22Rv1 (cell line): ENCODE measurements around the gene BLVRA.

Experiments
- CTCF ChIP-seq: fragments of 450-650 bp; IDR thresholded peaks from 2 replicates; pipeline ENCODE4 v1.5.1; 2017; ENCODE audit warnings: mild to moderate bottlenecking
- ZFX ChIP-seq: fragments of 450-650 bp; IDR thresholded peaks from 2 replicates; pipeline ENCODE4 v1.6.1; 2017; ENCODE audit warnings: antibody characterized with exemption, borderline replicate concordance

DNA sequence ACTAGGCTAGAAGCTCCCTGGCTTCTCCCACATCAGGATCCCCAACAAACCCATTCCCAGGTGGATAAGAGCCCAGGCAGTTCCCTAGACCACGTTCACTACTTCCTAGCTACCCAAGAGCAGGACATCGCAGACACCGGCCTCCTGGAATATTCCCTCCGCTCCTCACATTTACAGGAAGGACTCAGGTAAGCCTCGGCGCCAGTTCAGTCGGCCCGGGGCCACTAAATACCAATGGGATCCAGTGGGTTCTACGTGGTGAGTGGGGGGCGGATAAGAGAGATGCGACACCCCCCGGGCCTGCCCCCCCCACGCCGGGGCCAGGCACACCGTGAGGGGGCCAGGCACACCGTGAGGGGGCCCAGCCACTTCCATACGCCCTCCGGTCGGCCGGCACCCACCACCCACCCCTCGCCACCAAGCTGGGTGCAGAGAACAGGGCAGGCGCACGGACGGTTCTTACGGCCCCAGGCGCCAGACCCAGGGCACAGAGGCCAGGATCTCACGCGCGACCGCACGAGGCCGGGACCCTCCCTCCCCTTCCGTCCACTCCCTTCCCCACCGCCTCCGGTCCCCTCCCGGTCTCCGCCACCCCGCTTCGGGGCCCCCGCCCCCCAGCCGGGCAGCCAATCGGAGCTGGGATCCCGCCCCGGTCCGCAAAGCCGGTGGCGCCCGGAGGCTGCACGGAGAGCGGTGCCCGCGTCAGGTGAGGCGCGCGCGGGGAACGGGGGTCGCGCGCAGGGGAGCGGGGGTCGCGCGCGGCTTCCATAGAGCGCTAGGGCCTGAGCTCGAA is at the start of gene BLVRA:
- TF ChIP-seq ZFX (no peak), CTCF (no peak)
